WTC11 (cell line): ENCODE results near the gene RHOBTB1. TPM values are rescaled to one million over a fixed set of nuclear protein-coding genes. Genes with fewer than 3 reads are reported as not detected.

Source experiments
- ATAC-seq: fragments of 200-7000 bp; cut with Tn5 transposase; 2 replicates; pipeline ENCODE4 v1.10.0; 2021; ENCODE audit warnings: mild to moderate bottlenecking, moderate library complexity
- CTCF ChIA-PET: fragments of 300-600 bp; sonication (Branson Sonifier 250); formaldehyde crosslinking; loops from one replicate; lab custom pipeline; 2021; ENCODE audit warnings: antibody characterized with exemption; lab: Charles Lee
- POLR2A ChIA-PET: fragments of 350-600 bp; sonication (Branson Sonifier 250); formaldehyde crosslinking; loops from one replicate; lab custom pipeline; 2021; ENCODE audit warnings: antibody characterized with exemption; lab: Charles Lee
- DNase-seq: peaks from one replicate; pipeline ENCODE4 v3.0.0; 2021; ENCODE audit warnings: low spot score
- H3K27ac Mint-ChIP-seq: 2 replicates; pipeline ENCODE4 v1.8.0; 2021; ENCODE audit warnings: mixed read lengths
- H3K27me3 Mint-ChIP-seq: 2 replicates; pipeline ENCODE4 v1.8.0; 2021; ENCODE audit warnings: low read depth, mild to moderate bottlenecking, moderate library complexity, mixed read lengths
- H3K36me3 Mint-ChIP-seq: 2 replicates; pipeline ENCODE4 v1.8.0; 2021; ENCODE audit warnings: mixed read lengths
- H3K4me1 Mint-ChIP-seq: 2 replicates; pipeline ENCODE4 v1.8.0; 2022; ENCODE audit warnings: mixed read lengths
- H3K4me3 Mint-ChIP-seq: 2 replicates; pipeline ENCODE4 v1.8.0; 2021; ENCODE audit warnings: mild to moderate bottlenecking, moderate library complexity, mixed read lengths
- H3K9me3 Mint-ChIP-seq: 2 replicates; pipeline ENCODE4 v1.8.0; 2021; ENCODE audit warnings: mixed read lengths
- AR ChIP-seq: fragments of 250-450 bp; sonication (Bioruptor Pico); IDR thresholded peaks from 2 replicates; pipeline ENCODE4 v1.9.0; 2021; ENCODE audit warnings: mild to moderate bottlenecking
- CBFB ChIP-seq: sonication (generic); formaldehyde crosslinking; IDR thresholded peaks from 2 replicates; pipeline ENCODE4 v1.8.1; 2022; ENCODE audit warnings: mild to moderate bottlenecking, low read depth, missing genetic modification reagents
- HMGA2 ChIP-seq: fragments of 250-450 bp; sonication (Bioruptor Pico); IDR thresholded peaks from 2 replicates; pipeline ENCODE4 v1.4.0; 2021; ENCODE audit warnings: mild to moderate bottlenecking, moderate library complexity
- HMGXB4 ChIP-seq: sonication (generic); formaldehyde crosslinking; IDR thresholded peaks from 2 replicates; pipeline ENCODE4 v1.8.1; 2023; ENCODE audit warnings: mild to moderate bottlenecking, moderate library complexity, missing genetic modification reagents
- KAT7 ChIP-seq: sonication (generic); formaldehyde crosslinking; IDR thresholded peaks from 2 replicates; pipeline ENCODE4 v1.8.1; 2023; ENCODE audit warnings: missing genetic modification reagents, mild to moderate bottlenecking, borderline replicate concordance
- NFATC4 ChIP-seq: fragments of 250-450 bp; sonication (Bioruptor Pico); IDR thresholded peaks from 2 replicates; pipeline ENCODE4 v1.9.0; 2021; ENCODE audit warnings: mild to moderate bottlenecking
- NFE2L1 ChIP-seq: sonication (generic); formaldehyde crosslinking; IDR thresholded peaks from 2 replicates; pipeline ENCODE4 v1.8.1; 2023; ENCODE audit warnings: missing genetic modification reagents
- PRRX2 ChIP-seq: fragments of 250-450 bp; sonication (Bioruptor Pico); IDR thresholded peaks from 2 replicates; pipeline ENCODE4 v1.8.0; 2021; ENCODE audit warnings: mild to moderate bottlenecking
- RELA ChIP-seq: sonication (generic); formaldehyde crosslinking; IDR thresholded peaks from 2 replicates; pipeline ENCODE4 v1.8.1; 2022; ENCODE audit warnings: missing genetic modification reagents, mild to moderate bottlenecking, borderline replicate concordance
- SMAD4 ChIP-seq: sonication (generic); formaldehyde crosslinking; IDR thresholded peaks from 2 replicates; pipeline ENCODE4 v1.8.0; 2022; ENCODE audit warnings: mild to moderate bottlenecking, missing genetic modification reagents
- TEAD4 ChIP-seq: sonication (generic); formaldehyde crosslinking; IDR thresholded peaks from 2 replicates; pipeline ENCODE4 v1.8.0; 2022; ENCODE audit warnings: mild to moderate bottlenecking, missing genetic modification reagents
- ZNF138 ChIP-seq: sonication (generic); formaldehyde crosslinking; conservative IDR thresholded peaks from 2 replicates; pipeline ENCODE4 v1.8.1; 2022; ENCODE audit warnings: mild to moderate bottlenecking, moderate library complexity, missing genetic modification reagents
- ZNF219 ChIP-seq: sonication (generic); formaldehyde crosslinking; IDR thresholded peaks from 2 replicates; pipeline ENCODE4 v1.8.0; 2023; ENCODE audit warnings: missing genetic modification reagents, mild to moderate bottlenecking, borderline replicate concordance
- ZNF232 ChIP-seq: sonication (generic); formaldehyde crosslinking; IDR thresholded peaks from 2 replicates; pipeline ENCODE4 v1.8.0; 2022; ENCODE audit warnings: mild to moderate bottlenecking, missing genetic modification reagents
- ZNF263 ChIP-seq: sonication (generic); formaldehyde crosslinking; IDR thresholded peaks from 2 replicates; pipeline ENCODE4 v1.8.1; 2022; ENCODE audit warnings: low read depth, mild to moderate bottlenecking, moderate library complexity, missing genetic modification reagents
- ZNF416 ChIP-seq: fragments of 250-450 bp; sonication (Bioruptor Pico); IDR thresholded peaks from 2 replicates; pipeline ENCODE4 v1.9.0; 2021; ENCODE audit warnings: mild to moderate bottlenecking, inconsistent platforms
- ZNF423 ChIP-seq: fragments of 250-450 bp; sonication (Bioruptor Pico); IDR thresholded peaks from 2 replicates; pipeline ENCODE4 v2.1.2; 2022; ENCODE audit warnings: mild to moderate bottlenecking, moderate library complexity
- total RNA-seq: library from RNA; stranded (reverse); gene quantifications from 3 replicates; pipeline ENCODE4 v1.2.3, GENCODE V29; 2021
- TF ChIP-seq, protein P1 (sequence below): sonication (generic); formaldehyde crosslinking; IDR thresholded peaks from 2 replicates; pipeline ENCODE4 v1.8.1; 2022; ENCODE audit warnings: low read depth, missing genetic modification reagents, borderline replicate concordance
- TF ChIP-seq, protein P2 (sequence below): sonication (generic); formaldehyde crosslinking; IDR thresholded peaks from 2 replicates; pipeline ENCODE4 v1.8.0; 2022; ENCODE audit warnings: mild to moderate bottlenecking, missing genetic modification reagents
- TF ChIP-seq, protein P3 (sequence below): sonication (generic); formaldehyde crosslinking; IDR thresholded peaks from 2 replicates; pipeline ENCODE4 v1.8.1; 2022; ENCODE audit warnings: low read depth, mild to moderate bottlenecking, moderate library complexity, missing genetic modification reagents, borderline replicate concordance

Gene RHOBTB1
- total RNA-seq, 1 experiment from 2014 or later = 6.9 TPM

DNA sequence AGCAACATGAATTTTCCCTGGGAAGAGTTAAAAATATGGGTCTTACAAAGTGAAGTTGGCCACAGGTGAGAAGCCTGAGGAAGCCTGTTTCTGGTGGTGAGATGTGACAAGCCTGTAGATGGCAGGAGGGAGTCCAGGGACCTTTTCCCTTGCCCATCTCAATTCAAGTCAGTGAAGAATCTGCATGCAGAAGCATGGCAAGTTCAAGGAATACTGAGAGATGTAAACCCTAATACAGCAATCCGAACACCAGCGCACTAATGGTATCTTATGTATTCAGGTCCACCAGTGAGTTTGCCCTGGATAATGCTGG lies 73.6 kb downstream of the RHOBTB1 start:
- CTCF ChIA-PET = interaction anchor here (1.3 kb wide), 1 partner anchor 320 kb away, joined by 3 read pairs; no protein-coding TSS in a partner anchor
- ATAC-seq = peak; percentile 81
- POLR2A ChIA-PET = no interaction called here

DNA sequence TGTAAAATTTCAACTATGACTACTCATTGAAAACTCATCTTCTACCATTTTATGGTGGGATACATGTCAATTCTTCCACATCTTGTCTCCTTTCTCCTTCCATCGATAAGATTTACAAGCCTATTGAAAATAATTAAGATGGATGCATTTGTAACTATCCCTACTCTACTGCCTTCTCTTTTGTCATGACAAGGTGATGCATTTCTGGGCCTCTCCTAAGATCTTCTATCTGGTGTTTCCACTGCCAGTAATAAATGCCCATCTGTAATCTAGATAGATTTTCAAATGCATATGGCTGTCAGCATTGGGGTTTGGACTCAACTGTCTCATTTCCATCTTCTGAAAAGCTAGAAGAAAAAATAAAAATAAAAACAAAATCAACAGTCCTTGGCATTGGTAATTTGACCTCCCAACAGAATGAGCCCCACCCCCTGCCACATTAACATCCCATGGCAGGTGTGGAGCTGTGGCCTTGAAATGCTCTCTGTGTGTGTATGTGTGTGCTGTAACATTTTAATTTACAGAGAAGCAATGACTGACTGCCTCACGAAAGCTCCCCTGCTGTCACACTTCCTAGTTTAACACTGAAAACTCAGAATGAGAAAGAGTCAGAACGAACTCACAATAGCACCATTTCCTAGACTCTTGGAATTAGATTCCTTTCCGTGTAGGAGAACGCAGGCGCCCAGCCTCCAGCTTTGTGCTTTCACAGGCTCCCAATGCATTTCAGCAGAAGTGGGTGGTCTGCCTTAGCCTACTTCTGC lies 74.2 kb downstream of the RHOBTB1 start:
- Mint-ChIP-seq H3K27me3 (no peaks in the 10 kb centered on the region), H3K36me3 (peaks cover 2% of the 10 kb centered on the region), H3K4me3 (no peak overlapping the region), H3K9me3 (no peaks in the 10 kb centered on the region; the same call in 1 of the 2 replicates), H3K27ac (peak overlapping the region; percentile 88), H3K4me1 (peaks cover 31% of the 10 kb centered on the region)
- DNase-seq = no peak
- CTCF ChIA-PET = interaction anchor here (0.6 to 1.3 kb wide), 2 partner anchors 321 to 694 kb away, joined by 3 to 4 read pairs; no protein-coding TSS in a partner anchor
- ATAC-seq = peak; percentile 73
- TF ChIP-seq KAT7 (no peak), TEAD4 (CRISPR knock-in tag) (no peak), ZNF416 (CRISPR knock-in tag) (no peak), SMAD4 (CRISPR knock-in tag) (no peak), PRRX2 (CRISPR knock-in tag) (no peak), ZNF138 (CRISPR knock-in tag) (no peak), ZNF423 (CRISPR knock-in tag) (no peak), CBFB (CRISPR knock-in tag) (no peak), ZNF232 (no peak), HMGA2 (no peak), AR (no peak), NFATC4 (CRISPR knock-in tag) (no peak), NFE2L1 (CRISPR knock-in tag) (no peak), ZNF219 (CRISPR knock-in tag) (no peak)
- TF ChIP-seq, protein P1, sequence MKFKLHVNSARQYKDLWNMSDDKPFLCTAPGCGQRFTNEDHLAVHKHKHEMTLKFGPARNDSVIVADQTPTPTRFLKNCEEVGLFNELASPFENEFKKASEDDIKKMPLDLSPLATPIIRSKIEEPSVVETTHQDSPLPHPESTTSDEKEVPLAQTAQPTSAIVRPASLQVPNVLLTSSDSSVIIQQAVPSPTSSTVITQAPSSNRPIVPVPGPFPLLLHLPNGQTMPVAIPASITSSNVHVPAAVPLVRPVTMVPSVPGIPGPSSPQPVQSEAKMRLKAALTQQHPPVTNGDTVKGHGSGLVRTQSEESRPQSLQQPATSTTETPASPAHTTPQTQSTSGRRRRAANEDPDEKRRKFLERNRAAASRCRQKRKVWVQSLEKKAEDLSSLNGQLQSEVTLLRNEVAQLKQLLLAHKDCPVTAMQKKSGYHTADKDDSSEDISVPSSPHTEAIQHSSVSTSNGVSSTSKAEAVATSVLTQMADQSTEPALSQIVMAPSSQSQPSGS (CRISPR knock-in tag) = no peak
- TF ChIP-seq, protein P2, sequence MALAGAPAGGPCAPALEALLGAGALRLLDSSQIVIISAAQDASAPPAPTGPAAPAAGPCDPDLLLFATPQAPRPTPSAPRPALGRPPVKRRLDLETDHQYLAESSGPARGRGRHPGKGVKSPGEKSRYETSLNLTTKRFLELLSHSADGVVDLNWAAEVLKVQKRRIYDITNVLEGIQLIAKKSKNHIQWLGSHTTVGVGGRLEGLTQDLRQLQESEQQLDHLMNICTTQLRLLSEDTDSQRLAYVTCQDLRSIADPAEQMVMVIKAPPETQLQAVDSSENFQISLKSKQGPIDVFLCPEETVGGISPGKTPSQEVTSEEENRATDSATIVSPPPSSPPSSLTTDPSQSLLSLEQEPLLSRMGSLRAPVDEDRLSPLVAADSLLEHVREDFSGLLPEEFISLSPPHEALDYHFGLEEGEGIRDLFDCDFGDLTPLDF (CRISPR knock-in tag) = no peak
- TF ChIP-seq, protein P3, sequence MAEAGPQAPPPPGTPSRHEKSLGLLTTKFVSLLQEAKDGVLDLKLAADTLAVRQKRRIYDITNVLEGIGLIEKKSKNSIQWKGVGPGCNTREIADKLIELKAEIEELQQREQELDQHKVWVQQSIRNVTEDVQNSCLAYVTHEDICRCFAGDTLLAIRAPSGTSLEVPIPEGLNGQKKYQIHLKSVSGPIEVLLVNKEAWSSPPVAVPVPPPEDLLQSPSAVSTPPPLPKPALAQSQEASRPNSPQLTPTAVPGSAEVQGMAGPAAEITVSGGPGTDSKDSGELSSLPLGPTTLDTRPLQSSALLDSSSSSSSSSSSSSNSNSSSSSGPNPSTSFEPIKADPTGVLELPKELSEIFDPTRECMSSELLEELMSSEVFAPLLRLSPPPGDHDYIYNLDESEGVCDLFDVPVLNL (CRISPR knock-in tag) = no peak
- POLR2A ChIA-PET = no interaction called here

More for the DNA sequence above, 73.6 kb downstream of the RHOBTB1 start:
- Mint-ChIP-seq H3K27ac (peak overlapping the region; percentile 88), H3K4me1 (peaks cover 33% of the 10 kb centered on the region), H3K4me3 (no peak overlapping the region), H3K9me3 (no peaks in the 10 kb centered on the region; the same call in 1 of the 2 replicates), H3K27me3 (no peaks in the 10 kb centered on the region), H3K36me3 (peaks cover 2% of the 10 kb centered on the region)
- TF ChIP-seq RELA (CRISPR knock-in tag) = no peak
- TF ChIP-seq ZNF263 (CRISPR knock-in tag) = no peak
- no peak for TF ChIP-seq HMGXB4
- DNase-seq = no peak
